Activated CD8-positive, alpha-beta T cell treated with anti-CD3 and anti-CD28 coated beads, Interleukin-2, amount 10 ng/mL, durations not matched to agents 7 days and 5 days (primary cell): ENCODE measurements around the gene ZNF311. TPM values are rescaled to one million over a fixed set of nuclear protein-coding genes. Genes with fewer than 3 reads are reported as not detected.

Source experiments
- ATAC-seq: fragments of 150-1000 bp; cut with Tn5 transposase; one replicate; pipeline ENCODE4 v1.10.0; 2021; ENCODE audit warnings: moderate library complexity
- CTCF ChIA-PET: fragments of 350-600 bp; sonication (Branson Sonifier 250); formaldehyde crosslinking; loops from one replicate; lab custom pipeline; 2021; ENCODE audit warnings: antibody characterized with exemption; lab: Charles Lee
- POLR2A ChIA-PET: fragments of 350-600 bp; sonication (Branson Sonifier 250); formaldehyde crosslinking; loops from one replicate; lab custom pipeline; 2021; ENCODE audit warnings: antibody characterized with exemption; lab: Charles Lee
- DNase-seq: peaks from one replicate; pipeline ENCODE4 v3.0.0-alpha.2; 2020
- H3K27ac Mint-ChIP-seq: one replicate; pipeline ENCODE4 v1.8.0; 2021; ENCODE audit warnings: mild to moderate bottlenecking, mixed read lengths
- H3K27me3 Mint-ChIP-seq: one replicate; pipeline ENCODE4 v1.8.0; 2021; ENCODE audit warnings: low read depth, mixed read lengths
- H3K36me3 Mint-ChIP-seq: one replicate; pipeline ENCODE4 v1.8.0; 2021; ENCODE audit warnings: low read depth, mixed read lengths
- H3K4me1 Mint-ChIP-seq: one replicate; pipeline ENCODE4 v1.8.0; 2021; ENCODE audit warnings: low read depth, mixed read lengths
- H3K4me3 Mint-ChIP-seq: one replicate; pipeline ENCODE4 v1.8.0; 2021; ENCODE audit warnings: mild to moderate bottlenecking, mixed read lengths
- H3K9me3 Mint-ChIP-seq: one replicate; pipeline ENCODE4 v1.8.0; 2022; ENCODE audit warnings: mixed read lengths; ENCODE audit not compliant: insufficient read depth
- total RNA-seq, 2 experiments: library from RNA; stranded (reverse); gene quantifications; one replicate each; pipeline ENCODE4 v1.2.3, GENCODE V29; 2021

ZNF311 gene
- total RNA-seq, 2 experiments from 2014 or later = 0.39 to 0.40 TPM

DNA sequence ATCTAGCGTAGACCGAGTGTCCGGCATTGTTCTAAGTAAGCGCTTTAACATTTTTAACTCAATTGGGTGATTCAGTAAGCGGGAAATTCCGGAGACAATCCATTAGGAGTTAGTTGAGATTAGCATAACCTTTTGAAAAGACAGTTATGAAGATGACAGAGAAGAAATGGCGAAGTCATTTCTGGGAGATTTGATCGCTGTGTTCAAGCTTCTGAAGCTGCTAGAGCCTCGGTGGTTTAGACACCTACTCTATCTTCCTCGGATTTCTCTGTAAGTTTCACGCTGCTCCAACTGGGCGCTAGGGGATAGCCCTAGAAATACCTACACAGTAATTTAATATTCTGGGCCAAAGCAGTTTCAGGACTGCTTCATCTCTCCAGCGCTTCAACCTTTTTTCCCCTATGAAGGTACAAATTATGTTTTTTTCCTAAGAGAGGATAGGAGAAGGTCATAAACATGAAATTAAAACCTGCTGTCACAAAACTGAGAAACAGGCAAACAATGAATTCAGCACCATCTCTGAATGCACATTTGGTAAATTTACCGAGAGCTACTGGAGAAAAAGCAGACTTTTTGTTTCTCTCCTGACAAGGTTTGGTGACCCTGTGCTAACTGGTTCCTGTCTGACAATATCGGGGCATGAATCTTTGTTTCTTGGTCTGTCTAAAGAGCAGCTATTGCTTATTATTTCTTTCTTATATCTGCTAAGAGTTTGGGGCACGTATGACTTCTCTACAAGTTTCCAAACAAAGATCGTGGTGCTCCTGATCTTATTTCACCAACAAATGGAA is 22.4 kb downstream of the ZNF311 start:
- DNase-seq = peak; percentile 39
- POLR2A ChIA-PET = no interaction called here
- Mint-ChIP-seq H3K4me1 (peaks cover 57% of the 10 kb centered on the region), H3K27ac (no peak overlapping the region), H3K27me3 (peaks cover 57% of the 10 kb centered on the region), H3K36me3 (peaks cover 9% of the 10 kb centered on the region), H3K9me3 (no peaks in the 10 kb centered on the region), H3K4me3 (peak overlapping the region; percentile 90)
- CTCF ChIA-PET = interaction anchor here (0.7 to 3.6 kb wide), 8 partner anchors 28 to 145 kb away, joined by 3 to 25 read pairs (median 5); no protein-coding TSS in a partner anchor
- ATAC-seq = peak; percentile 45

- H3K27ac Mint-ChIP-seq = peak overlapping the region; percentile 91
- POLR2A ChIA-PET = interaction anchor here (1.2 kb wide), 1 partner anchor 98 kb away, joined by 3 read pairs; no protein-coding TSS in a partner anchor
- H3K4me3 Mint-ChIP-seq = peak overlapping the region; percentile 90
- peaks cover 60% of the 10 kb centered on the region for H3K4me1 Mint-ChIP-seq
- peak; percentile 76 for DNase-seq
- CTCF ChIA-PET = interaction anchor here (0.7 to 3.6 kb wide), 8 partner anchors 29 to 144 kb away, joined by 3 to 25 read pairs (median 4); no protein-coding TSS in a partner anchor
- H3K9me3 Mint-ChIP-seq = no peaks in the 10 kb centered on the region
- peaks cover 61% of the 10 kb centered on the region for H3K27me3 Mint-ChIP-seq
- peaks cover 9% of the 10 kb centered on the region for H3K36me3 Mint-ChIP-seq
- ATAC-seq = peak; percentile 74
Measured at GRCh38 chr6:28981833-28982475, 23.2 kb downstream of the ZNF311 start.

GRCh38 chr6:28981431-28981832 is 23.7 kb downstream of the ZNF311 start:
- Mint-ChIP-seq H3K9me3 (no peaks in the 10 kb centered on the region), H3K4me3 (peak overlapping the region; percentile 90), H3K27me3 (peaks cover 62% of the 10 kb centered on the region), H3K27ac (peak overlapping the region; percentile 58), H3K4me1 (peaks cover 60% of the 10 kb centered on the region), H3K36me3 (peaks cover 9% of the 10 kb centered on the region)
- DNase-seq = peak; percentile 80
- ChIA-PET CTCF (interaction anchor here (1.1 to 3.6 kb wide), 7 partner anchors 33 to 144 kb away, joined by 3 to 25 read pairs (median 4); no protein-coding TSS in a partner anchor), POLR2A (interaction anchor here (0.6 to 1.2 kb wide), 3 partner anchors 35 to 1228 kb away, joined by 3 to 6 read pairs (median 3); no protein-coding TSS in a partner anchor)
- peak; percentile 59 for ATAC-seq

- H3K36me3 Mint-ChIP-seq = peaks cover 9% of the 10 kb centered on the region
- ChIA-PET POLR2A (interaction anchor here (0.6 to 1.2 kb wide), 3 partner anchors 35 to 1228 kb away, joined by 3 to 6 read pairs (median 3); no protein-coding TSS in a partner anchor), CTCF (interaction anchor here (1.1 to 3.6 kb wide), 6 partner anchors 33 to 143 kb away, joined by 3 to 25 read pairs (median 6); no protein-coding TSS in a partner anchor)
- H3K27me3 Mint-ChIP-seq = peaks cover 57% of the 10 kb centered on the region
- H3K9me3 Mint-ChIP-seq = no peaks in the 10 kb centered on the region
- peak overlapping the region; percentile 21 for H3K27ac Mint-ChIP-seq
- DNase-seq (peak; percentile 66), ATAC-seq (peak; percentile 63)
- peak overlapping the region; percentile 90 for H3K4me3 Mint-ChIP-seq
- peaks cover 56% of the 10 kb centered on the region for H3K4me1 Mint-ChIP-seq
Measured at GRCh38 chr6:28980852-28981430, 24.2 kb downstream of the ZNF311 start.

GRCh38 chr6:28980137-28980851 is 24.8 kb downstream of the ZNF311 start:
- peaks cover 51% of the 10 kb centered on the region for H3K27me3 Mint-ChIP-seq
- peaks cover 9% of the 10 kb centered on the region for H3K36me3 Mint-ChIP-seq
- ATAC-seq (no peak), DNase-seq (peak; percentile 30)
- POLR2A ChIA-PET = interaction anchor here (1.1 to 1.2 kb wide), 2 partner anchors 36 to 96 kb away, joined by 3 to 6 read pairs; no protein-coding TSS in a partner anchor
- H3K27ac Mint-ChIP-seq = no peak overlapping the region
- peak overlapping the region; percentile 90 for H3K4me3 Mint-ChIP-seq
- CTCF ChIA-PET = interaction anchor here (1.1 to 3.6 kb wide), 5 partner anchors 35 to 143 kb away, joined by 3 to 25 read pairs (median 8); no protein-coding TSS in a partner anchor
- H3K4me1 Mint-ChIP-seq = peaks cover 50% of the 10 kb centered on the region
- H3K9me3 Mint-ChIP-seq = no peaks in the 10 kb centered on the region

GRCh38 chr6:28979679-28980078 is 25.4 kb downstream of the ZNF311 start:
- H3K9me3 Mint-ChIP-seq = no peaks in the 10 kb centered on the region
- peaks cover 45% of the 10 kb centered on the region for H3K4me1 Mint-ChIP-seq
- H3K27me3 Mint-ChIP-seq = peaks cover 49% of the 10 kb centered on the region
- CTCF ChIA-PET = interaction anchor here (3.6 kb wide), 1 partner anchor 36 kb away, joined by 25 read pairs; no protein-coding TSS in a partner anchor
- POLR2A ChIA-PET = no interaction called here
- DNase-seq (no peak), ATAC-seq (no peak)
- H3K36me3 Mint-ChIP-seq = peaks cover 9% of the 10 kb centered on the region
- no peak overlapping the region for H3K27ac Mint-ChIP-seq
- H3K4me3 Mint-ChIP-seq = no peak overlapping the region

DNA sequence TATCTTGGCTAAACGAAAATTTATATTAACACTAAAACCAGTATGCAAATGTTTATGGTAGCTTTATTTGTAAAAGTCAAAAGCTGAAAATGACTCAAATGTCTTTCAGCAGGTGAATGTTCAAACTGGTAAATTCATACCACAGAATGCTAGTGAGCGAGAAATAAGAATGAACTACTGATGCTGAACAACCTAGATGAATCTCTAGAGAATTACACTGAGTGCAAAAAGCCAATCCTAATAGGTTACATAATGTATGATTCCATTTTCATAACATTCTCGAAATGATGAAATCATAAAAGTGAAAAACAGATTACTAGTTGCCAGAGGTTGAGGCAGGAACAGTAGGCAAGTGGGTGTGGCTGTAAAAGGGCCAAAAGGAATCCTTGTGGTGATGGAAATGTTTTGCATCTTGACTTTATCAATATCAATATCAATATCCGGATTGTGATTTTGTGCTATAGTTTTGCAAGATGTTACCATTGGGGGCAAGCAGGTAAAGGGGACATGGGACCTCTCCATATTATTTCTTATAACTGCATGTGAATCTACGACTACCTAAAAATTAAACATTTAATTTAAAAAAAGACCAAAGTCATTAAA is 26.1 kb downstream of the ZNF311 start:
- Mint-ChIP-seq H3K27ac (no peak overlapping the region), H3K4me3 (no peak overlapping the region), H3K27me3 (peaks cover 53% of the 10 kb centered on the region), H3K36me3 (peaks cover 9% of the 10 kb centered on the region), H3K4me1 (peaks cover 44% of the 10 kb centered on the region), H3K9me3 (no peaks in the 10 kb centered on the region)
- no peak for DNase-seq
- no peak for ATAC-seq
- ChIA-PET CTCF (no interaction called here), POLR2A (no interaction called here)

DNA sequence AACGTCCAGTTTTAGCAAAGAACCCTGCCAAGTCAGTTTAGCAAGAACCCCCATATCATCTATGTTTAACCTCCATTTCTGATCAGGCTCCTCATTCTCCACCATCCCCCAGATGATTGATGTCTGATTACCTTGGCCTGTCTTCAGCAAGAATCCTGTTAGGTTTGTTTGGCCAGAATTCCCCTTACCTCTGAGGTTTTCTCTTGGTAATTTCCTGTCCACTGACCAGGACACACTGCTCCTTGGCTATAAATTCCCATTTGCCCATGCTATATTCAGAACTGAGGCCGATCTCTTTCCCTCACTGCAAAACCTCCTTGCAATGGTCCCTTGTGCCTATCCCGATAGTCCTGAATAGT is 27.0 kb downstream of the ZNF311 start:
- Mint-ChIP-seq H3K4me1 (peaks cover 37% of the 10 kb centered on the region), H3K36me3 (peaks cover 9% of the 10 kb centered on the region), H3K9me3 (no peaks in the 10 kb centered on the region), H3K27me3 (peaks cover 45% of the 10 kb centered on the region), H3K27ac (no peak overlapping the region), H3K4me3 (peak overlapping the region; percentile 65)
- ATAC-seq (no peak), DNase-seq (no peak)
- ChIA-PET CTCF (no interaction called here), POLR2A (no interaction called here)

DNA sequence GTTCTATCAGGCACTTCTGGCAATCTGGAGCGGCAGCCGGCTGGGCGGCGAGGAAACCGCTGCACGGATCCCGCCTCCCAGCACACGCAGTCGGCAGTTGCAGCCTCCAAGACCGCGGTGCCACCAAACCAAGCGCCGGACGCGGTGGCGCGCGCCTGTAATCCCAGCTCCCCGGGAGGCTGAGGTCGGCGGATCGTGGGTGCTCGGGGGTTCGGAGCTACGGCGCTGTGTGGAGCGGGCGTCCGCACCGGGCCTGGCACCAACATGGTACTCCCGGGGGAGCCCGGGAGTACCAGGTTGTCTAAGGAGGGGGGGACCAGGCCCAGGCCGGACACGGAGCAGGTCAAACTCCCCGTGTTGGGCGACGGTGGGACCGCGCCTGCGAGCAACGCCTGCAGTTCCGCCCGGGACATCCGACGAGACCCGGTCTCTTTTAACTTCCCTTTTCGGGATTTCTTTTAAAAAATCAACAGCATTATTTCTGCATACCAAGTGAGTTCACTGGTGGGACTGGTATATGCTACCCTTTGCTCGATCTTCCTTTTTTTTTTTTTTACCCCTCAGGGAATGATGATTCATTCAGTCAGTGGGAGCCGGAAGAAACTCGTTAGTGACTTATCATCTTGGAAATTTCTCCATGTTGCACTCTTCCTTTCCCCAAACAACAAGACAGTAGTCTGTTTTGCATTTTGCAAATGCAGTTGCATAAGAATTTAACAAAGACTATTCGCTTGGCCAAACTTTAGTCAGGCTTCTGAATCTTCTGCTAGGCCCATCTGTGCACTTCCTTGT is 27.6 kb downstream of the ZNF311 start:
- CTCF ChIA-PET = interaction anchor here (0.9 to 1.4 kb wide), 2 partner anchors 34 to 140 kb away, joined by 3 read pairs; no protein-coding TSS in a partner anchor
- H3K27me3 Mint-ChIP-seq = peaks cover 45% of the 10 kb centered on the region
- H3K4me3 Mint-ChIP-seq = peak overlapping the region; percentile 65
- ATAC-seq = no peak
- no peaks in the 10 kb centered on the region for H3K9me3 Mint-ChIP-seq
- H3K27ac Mint-ChIP-seq = no peak overlapping the region
- POLR2A ChIA-PET = interaction anchor here (1.4 kb wide), 1 partner anchor 54 kb away, joined by 4 read pairs; the partner anchor contains the start of gene TRIM27
- peaks cover 9% of the 10 kb centered on the region for H3K36me3 Mint-ChIP-seq
- peaks cover 32% of the 10 kb centered on the region for H3K4me1 Mint-ChIP-seq
- no peak for DNase-seq

GRCh38 chr6:28976677-28977076 is 28.4 kb downstream of the ZNF311 start:
- H3K36me3 Mint-ChIP-seq = peaks cover 4% of the 10 kb centered on the region
- peaks cover 43% of the 10 kb centered on the region for H3K27me3 Mint-ChIP-seq
- no peak overlapping the region for H3K27ac Mint-ChIP-seq
- H3K4me3 Mint-ChIP-seq = peak overlapping the region; percentile 65
- H3K9me3 Mint-ChIP-seq = no peaks in the 10 kb centered on the region
- POLR2A ChIA-PET = interaction anchor here (1.4 kb wide), 1 partner anchor 53 kb away, joined by 4 read pairs; the partner anchor contains the start of gene TRIM27
- no peak for DNase-seq
- H3K4me1 Mint-ChIP-seq = peaks cover 26% of the 10 kb centered on the region
- CTCF ChIA-PET = interaction anchor here (0.9 to 1.4 kb wide), 3 partner anchors 34 to 140 kb away, joined by 3 to 5 read pairs (median 3); no protein-coding TSS in a partner anchor
- ATAC-seq = no peak
